GM18517 (cell line): ENCODE results near the gene TMEM101.
"Not testable (repeated sequence)": the region's sequence is repeated elsewhere in the genome, so short reads cannot be mapped to it uniquely, and the experiment has no call there.

Source experiments
- ATAC-seq: cut with Tn5 transposase; IDR thresholded peaks from one replicate; pipeline ENCODE4 v1.9.1; 2021; ENCODE audit warnings: mild to moderate bottlenecking, moderate library complexity; ENCODE audit not compliant: unreplicated experiment

The TMEM101 gene

DNA sequence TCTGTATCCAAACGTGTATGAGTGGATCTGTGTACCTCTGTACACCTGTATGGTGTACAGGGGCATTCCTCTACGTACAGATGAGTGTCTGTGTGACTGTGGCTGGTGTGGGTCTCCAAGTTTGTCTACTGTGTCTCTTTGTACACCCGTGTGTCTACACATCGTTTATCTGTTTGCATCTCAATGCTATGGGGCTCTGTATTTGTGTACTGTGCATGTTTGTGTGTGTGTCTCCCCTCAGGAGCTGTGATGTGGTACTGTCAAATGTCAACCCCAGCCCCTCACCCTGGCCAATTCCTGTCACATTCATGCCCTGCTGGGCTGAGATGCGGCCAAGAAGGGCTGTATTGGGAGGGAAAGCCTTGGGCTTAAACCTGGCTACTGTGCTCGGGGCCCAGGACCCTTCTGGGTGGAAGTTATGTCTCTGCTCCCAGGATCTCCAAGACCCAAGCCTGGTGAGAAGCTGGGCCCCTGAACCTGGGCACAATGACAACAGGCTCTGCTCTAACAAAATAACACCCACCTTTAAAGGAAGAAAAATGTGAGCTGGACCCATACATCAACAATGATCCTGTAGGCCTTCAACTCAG lies 13.8 kb downstream of the TMEM101 start:
- no peak for ATAC-seq

DNA sequence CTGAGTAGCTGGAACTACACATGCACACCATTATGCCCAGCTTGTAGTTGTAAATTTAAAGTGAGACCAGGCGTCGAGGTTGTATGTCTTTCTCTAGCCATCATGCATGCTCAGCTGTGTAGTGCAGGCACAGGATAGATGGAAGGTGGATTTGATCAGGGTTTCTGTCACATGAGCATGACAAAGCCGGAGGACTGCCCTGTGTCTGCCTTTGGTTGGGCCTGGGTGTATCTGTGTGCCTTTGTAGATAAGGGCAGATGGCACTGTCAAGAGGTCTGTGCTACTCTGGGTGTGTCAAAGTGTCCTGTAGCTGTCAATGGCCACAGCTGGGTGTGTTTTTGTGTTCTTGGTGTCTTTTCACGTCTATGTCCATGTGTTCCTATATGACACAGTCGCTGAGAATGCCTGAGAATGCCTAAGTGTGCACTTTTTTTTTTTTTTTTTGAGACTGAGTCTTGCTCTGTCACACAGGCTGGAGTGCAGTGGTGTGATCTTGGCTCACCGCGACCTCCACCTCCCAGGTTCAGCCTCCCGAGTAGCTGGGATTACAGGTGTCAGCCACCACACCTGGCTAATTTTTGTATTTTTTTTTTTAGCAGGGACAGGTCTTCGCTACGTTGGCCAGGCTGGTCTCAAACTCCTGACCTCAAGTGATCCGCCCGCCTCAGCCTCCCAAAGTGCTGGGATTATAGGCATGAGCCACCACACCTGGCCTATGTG lies 14.5 kb downstream of the TMEM101 start:
- no peak for ATAC-seq

DNA sequence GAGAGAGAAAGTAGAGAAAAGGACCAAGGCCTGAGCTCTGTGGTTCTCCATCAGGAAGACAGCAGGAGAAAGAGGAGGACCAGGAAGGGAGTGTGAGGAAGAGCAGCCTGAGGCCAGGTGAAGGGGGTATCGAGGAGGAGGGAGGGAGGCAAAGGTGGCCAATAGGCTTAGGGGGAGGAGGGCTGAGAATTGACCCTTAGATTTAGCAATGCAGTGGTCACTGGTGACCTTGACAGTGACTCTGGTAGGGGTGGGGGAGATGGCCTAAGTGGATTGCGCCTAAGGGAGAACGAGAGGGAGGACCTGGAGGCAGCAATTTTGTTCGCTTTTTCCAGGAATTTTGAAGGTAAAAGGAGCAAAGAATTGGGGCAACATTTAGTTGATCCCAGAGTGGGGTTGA lies 15.7 kb downstream of the TMEM101 start:
- ATAC-seq, result no peak

DNA sequence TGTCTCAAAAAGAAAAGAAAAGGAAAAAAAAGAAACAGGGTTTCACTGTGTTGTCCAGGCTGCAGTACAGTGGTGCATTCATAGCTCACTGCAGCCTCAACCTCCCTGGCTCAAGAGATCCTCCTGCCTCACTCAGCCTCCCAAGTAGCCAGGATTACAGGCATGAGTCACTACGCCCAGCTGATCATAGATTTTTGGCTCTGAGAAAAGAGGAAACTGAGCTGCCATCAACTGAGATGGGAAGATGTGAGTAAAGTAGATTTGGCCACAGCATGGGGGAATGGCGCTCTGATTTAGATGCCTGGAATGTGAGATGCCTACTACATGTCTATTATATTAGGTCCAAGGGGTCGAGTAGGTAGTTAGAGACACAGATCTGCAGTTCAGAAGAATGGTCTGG lies 16.2 kb downstream of the TMEM101 start:
- no peak for ATAC-seq

DNA sequence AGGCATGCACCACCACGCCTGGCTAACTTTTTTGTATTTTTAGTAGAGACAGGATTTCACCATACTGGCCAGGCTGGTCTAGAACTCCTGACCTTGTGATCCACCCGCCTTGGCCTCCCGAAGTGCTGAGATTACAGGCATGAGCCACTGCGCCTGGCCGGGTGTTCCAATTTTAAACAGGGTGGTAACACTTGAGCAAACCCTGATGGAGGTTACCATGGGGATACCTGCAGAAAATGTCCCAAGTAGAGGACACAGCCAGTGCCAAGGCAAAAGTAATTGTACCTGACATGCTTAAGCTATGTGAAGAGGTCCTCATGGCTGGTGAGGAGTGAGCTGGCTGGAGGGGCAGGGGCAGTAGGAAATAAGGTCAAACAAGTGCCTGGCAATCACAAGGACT lies 17.6 kb downstream of the TMEM101 start:
- not testable (repeated sequence) for ATAC-seq

DNA sequence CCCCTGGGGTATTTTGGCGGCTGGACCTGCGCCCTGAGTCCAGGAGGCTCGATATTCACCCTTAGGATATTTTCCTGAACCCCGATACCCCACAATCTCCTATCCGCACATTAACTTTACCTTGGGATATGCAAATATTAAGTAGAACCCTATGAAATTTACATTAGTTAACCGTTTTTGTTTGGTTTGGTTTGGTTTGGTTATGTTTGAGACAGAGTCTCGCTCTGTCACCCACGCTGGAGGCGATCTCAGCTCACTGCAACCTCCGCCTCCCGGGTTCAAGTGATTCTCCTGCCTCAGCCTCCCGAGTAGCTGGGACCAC lies 19.7 kb downstream of the TMEM101 start:
- no peak for ATAC-seq

DNA sequence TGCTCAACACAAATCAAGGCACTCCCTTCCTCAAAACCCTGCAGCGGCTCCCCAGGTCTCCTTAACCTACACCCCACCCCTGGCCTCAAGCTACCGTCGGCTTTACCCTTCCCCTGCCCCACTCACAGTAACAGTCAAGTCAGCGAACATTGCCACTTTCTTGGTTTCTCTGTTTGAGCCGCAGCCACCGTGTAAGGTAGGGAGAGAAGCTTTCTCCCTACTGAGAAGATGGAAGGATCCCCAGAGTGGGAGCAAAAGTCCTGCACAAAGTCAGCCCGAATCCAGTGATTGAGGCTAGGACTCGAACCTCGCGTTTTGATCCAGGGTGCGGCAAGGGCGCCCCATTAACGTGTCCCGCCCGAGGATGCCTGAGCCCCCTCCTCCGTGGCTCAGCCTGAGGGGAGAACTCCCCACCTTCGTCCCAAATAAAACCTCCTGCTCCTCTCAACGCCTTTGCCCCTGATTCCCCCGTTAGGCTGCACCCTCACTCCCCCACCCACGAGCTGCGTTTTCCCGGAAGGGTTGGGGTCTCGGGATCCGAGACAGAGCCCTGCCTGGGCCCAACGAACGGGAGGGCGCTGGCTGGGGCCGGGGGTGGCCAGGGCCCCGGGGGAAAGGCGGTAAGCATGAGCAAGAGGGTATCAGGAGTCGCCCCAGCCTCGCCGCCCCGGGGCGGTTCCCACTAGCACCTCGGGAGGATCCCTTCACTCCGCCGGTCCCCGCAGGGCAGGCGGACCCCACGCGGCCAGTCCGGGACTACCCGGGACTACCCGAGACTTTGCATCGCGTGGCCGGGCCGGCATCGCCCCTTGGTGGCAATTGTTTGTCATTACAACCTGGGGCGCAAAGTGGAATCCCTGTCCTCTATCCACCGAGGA lies 20.3 kb downstream of the TMEM101 start:
- ATAC-seq, result no peak

DNA sequence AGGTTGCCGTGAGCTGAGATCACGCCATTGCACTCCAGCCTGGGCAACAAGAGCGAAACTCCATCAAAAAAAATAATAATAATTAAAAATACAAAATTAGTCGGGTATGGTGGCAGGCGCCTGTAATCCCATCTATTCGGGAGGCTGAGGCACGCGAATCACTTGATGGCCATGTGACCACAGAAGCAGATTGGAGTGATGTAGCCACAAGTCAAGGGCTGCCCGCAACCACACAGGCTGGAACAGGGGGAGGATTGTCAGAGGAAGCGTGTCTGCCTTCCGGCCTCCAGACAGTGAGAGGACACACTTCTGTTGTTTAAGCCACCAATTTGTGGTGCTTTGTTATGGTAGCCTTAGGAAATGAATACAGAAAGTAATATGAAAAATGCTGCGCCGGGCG lies 22.1 kb downstream of the TMEM101 start:
- ATAC-seq, result no peak

DNA sequence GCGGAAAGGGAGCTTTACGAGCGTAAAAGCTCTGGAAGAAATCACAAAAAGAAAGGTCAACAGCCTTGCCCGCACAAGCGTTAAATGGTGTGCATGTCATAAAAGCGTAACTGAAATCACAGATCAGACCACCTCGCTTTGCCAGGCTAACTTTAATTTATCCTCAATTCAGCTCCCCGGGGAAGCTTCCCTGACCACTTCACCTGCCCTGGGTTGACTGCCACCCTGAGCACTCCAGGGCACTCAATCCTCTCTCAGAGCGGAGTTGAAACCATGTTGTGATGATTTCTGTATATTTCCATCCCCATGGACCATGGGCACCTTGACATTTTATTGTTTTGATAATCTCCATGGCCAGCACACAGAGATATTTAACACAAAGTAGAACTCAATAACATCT lies 26.5 kb downstream of the TMEM101 start:
- ATAC-seq, result no peak

DNA sequence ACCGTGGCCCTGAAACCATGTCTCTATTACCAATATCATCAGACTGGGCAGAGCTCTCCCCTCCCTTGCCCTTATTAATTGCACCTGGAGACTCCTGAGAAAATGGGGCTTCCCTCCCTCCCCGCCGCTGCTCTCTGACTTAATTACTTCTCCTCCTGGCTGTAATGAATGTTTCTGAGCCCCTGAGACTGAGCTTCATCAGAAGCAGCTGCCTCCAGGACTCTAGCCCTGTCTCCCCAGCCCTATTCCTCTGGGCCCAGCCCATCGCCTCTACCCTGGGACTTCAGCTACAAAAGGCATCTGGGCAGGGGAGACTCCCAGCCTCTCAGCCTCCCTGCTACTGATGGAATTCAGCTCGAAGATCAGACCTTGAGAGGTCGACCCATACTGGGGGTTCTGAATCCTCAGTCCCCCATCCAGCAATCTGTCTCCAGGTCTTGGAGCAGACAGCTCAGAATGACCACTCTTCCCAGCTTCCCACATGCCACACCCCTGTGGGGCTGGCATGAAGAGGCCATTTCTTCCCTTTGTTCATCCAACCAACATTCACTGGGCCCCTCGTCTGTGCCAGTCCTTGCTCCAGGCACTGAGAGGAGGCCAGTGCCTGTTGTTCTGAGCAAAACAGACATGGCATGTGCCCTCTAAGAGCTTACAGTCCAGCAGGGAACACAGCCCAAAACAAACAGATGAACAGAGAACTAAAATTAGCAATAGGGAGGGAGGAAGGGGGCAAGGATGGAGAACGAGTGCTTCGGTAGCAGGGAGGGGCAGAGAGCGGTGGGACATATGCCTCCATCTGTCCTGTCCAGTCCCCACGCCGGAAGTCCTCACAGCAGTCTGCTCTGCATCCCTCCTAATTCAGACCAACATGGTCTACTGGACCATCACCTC lies 27.4 kb downstream of the TMEM101 start:
- ATAC-seq, result no peak

DNA sequence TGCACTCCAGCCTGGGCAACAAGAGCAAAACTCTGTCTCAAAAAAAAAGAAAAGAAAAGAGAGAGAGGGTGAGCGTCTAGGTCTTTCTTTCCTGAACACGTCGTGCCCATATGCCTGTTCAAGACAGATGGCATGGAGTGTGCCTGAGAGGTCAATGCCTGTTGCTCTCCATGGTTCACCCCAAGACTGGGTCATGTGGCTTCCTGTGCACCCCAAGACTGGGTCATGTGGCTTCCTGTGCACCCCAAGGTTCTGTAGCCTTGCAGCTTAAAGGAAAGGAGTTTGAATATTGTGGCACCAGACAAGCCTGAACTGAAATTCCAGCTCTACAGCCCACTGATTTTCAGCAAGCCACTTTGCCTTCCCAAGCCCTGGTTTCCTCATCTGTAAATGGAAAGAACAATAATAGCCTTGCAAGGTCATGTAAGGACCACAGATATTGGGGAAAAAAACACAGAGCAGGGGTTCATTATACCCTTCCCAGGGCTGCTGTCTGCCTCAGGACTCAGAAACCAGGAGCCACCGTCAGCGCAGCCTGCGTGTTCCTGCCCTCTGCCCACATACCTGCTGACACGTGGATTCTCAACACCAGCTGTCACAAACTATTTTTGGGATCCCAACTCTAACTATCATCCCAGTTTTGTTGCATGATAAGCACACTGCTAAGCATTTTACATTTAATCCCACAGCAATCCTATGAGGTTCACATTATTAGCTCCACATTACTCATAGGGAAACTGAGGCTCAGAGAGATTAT lies 28.4 kb downstream of the TMEM101 start:
- no peak for ATAC-seq

DNA sequence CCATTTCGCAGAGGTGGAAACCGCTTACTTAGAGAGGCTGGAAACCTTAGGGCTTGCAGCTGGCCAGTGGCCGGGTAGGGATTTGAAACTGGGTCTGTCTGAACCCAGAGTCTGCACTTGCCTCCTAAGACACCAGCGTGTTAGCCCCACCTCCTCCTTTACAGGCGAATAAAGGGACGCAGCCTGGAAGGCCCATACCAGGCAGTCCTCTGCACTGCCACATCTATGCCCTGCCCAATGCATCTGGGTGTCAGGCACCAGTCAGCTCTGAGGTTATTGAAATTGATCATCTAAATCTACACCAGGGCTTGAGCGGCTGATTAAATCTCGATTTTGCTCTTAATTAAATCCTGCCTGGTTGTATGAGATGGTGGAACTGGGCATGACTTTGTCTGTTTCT lies 30.2 kb downstream of the TMEM101 start:
- no peak for ATAC-seq

DNA sequence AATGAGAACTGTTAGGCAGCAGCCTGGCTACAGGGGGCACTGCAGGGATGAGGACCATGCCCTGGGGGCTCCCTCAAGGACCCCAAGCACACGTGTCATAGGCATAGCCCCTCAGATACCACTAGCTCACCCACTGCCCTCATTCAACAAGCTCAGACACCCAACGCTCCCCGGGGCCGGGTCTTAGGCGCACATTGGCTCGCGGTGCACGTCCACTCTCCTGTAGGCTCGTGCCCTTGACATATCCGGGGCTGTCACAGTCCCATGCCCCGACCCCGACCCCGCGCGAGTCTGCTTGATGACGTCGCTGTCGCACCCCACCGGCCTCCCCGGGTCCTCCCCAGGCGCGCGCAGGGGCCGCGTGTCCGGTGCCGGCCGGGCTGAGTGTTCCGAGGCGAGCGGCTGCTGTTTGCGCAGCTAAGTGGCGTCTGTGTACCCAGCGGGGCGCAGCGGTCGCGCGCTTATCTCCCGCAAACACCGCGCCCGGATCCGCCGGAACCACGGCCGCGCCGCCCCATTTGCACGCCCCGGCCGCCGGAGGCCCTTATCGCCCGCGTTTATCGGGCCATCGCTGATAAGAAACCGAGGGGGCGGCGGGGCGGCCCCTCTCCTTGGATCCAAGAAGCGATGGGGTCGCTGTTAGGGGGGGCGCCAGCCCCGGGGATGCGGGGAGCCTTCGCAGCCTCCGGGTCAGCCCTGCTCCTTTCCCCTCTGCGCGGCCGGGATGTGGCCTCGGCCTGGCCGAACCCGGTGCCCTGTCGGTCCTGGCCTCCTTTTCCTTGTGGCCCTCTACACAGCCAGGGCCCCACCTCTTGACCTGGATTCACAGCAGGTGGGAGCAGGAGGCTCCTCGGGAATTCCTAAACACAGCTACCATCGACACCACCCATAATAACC lies 31.0 kb downstream of the TMEM101 start:
- no peak for ATAC-seq

DNA sequence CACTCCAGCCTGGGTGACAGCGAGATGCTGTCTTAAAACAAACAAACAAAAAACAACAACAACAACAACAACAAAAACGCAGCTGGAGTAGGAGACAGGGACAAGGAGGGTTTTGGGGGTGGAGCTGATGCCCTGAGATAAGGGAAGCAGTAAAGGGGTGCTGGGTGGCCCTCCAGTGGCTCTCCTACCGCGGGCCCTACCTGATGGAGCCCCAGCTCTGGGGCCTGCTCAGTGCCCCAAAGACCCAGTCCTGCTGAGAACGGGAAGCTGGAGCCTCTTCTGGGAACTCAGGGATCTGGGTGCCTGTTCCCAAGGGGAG lies 31.6 kb downstream of the TMEM101 start:
- ATAC-seq, result no peak

DNA sequence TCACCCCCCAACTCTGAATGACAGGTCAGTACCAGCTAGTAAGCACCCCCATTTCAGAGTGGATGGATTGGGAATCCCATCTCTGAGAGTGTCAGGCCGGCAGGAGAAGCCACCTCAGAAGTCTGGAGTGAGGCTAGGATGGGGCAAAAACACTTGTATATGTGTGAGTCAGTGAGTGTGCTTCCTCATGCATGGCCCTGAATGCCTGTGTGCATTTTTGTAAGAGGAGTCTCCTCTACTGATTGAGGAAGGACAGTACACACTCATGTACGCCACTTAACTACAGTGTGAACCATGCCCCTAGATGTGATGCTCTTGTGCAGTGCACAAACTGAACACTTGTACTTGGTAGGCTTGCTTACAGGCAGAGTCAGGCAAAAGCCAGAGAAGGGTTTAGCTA lies 32.6 kb downstream of the TMEM101 start:
- ATAC-seq, result no peak

DNA sequence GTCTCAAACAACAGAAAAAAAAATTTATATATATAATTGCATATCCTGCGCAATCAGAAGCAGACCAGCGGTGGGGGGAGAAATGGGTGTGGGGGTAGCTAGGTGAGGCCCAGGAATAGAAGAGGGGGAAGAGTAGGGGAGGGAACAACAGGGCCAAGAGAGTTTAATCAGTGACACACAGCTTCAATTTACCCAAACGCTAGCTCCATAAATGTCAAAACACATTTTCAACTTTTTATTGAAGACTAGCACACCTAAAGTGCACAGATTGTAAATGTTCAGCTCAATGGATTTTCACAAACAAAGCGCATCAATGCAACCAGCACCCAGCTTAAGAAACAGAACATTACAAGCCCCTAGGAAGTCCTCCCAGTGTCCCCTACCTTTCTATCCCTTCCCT lies 35.1 kb downstream of the TMEM101 start:
- no peak for ATAC-seq

DNA sequence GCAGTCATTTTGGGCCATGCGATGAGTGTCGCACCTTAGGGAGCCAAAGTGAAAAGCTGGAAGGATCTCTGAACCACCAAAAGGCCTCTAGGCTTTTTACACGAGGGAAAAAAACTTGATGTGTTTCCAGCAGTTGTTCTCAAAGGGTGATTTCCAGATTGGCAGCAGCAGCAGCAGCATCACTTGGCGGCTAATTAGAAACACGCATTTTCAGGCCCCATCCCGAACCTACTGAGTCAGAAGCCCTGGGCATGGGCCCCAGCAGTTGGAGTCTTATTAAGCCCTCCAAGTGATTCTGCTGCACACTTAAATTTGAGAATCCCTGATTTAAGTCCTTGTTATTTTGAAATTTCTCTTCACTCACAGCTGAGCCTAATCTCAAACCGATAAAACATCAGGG lies 35.8 kb downstream of the TMEM101 start:
- no peak for ATAC-seq

DNA sequence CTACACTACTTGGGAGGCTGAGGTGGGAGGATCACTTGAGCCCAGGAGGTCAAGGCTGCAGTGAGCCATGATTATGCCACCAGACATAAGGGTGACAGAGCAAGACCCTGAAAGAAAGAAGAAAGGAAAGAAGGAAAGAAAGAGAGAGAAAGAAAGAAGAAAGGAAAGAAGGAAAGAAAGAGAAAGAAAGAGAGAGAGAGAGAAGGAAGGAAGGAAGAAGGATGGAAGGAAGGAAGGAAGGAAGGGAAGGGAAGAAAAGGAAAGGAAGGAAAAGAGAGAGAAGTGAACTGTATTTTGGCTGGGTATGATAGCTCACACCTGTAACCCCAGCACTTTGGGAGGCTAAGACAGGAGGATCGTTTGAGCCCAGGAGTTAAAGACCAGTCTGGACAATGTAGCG lies 36.7 kb downstream of the TMEM101 start:
- ATAC-seq, result no peak

DNA sequence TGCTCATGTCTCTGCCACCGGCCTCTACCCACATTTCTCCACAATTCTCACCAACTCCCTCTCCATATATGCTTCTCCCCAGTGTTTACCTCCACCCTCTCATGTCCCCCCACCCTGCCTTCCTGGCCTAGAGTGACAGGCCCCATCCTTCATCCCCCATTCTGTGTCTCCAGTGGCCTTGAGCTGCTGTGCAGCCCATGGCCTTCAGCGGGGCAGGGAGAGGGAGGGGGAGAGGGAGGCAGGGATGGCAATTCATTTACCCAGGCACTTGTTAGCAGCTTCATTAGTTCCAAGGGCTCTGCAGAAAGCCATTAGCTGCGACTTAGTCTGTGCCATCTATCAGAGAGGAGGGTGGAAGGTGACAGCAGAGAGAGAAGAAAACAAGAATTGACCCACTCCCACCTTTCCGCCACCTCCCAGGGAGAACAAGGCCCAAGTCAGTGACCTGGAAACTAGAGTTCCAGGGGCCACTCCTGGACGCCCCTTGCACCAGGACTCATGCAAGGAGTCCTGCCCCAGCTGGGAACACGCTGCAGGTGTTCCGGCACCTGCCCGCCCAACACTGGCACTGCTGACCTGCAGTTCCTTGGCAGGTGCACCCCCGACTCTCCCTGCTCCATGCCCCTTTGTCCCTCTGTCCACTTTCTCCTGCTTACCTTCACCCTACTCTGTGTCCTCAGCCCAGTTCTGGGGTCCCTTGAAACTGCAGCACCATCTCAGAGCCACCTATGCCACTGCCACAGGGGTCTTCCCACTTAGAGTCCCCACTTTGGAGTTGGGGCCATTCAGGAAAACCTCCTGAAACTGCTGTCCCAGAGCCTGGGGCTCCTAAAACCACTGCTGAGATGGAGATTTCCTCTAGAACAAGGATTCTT lies 37.6 kb downstream of the TMEM101 start:
- no peak for ATAC-seq
